ENCODE measurements around the gene ACAA1.
A peak's percentile ranks its signal among the peaks of the same experiment; 100 is the strongest.

ACAA1 gene

GRCh38 chr3:38136777-38137614 is at the start of gene ACAA1:
ACAA1 (minus strand) TSS chr3:38137127; CDS start chr3:38137035, 92 bp downstream.
- no peak for TF ChIP-seq CTCF (conservative IDR thresholded peaks at IDR 0.05; ENCODE audit: low read depth, low read length)
- peak; percentile 96 for DNase-seq (ENCODE audit: low read depth)
- H3K4me3 ChIP-seq (ENCODE audit: low read length) = peak within 1 kb of the TSS; percentile 84

- no peak for TF ChIP-seq CTCF (conservative IDR thresholded peaks at IDR 0.05; ENCODE audit: low read depth, low read length)
- no peak overlapping the region for H3K4me3 ChIP-seq (ENCODE audit: low read length)
- DNase-seq (ENCODE audit: low read depth) = no peak
Observed at GRCh38 chr3:38177181-38177580, 40.3 kb upstream of the ACAA1 start.

GRCh38 chr3:38173834-38174418 is 37.0 kb upstream of the ACAA1 start:
- H3K4me3 ChIP-seq (ENCODE audit: low read length) = no peak overlapping the region
- DNase-seq (ENCODE audit: low read depth) = no peak

GRCh38 chr3:38171622-38172021 is 34.7 kb upstream of the ACAA1 start:
- DNase-seq (ENCODE audit: low read depth) = no peak
- no peak for TF ChIP-seq CTCF (conservative IDR thresholded peaks at IDR 0.05; ENCODE audit: low read depth, low read length)
- no peak overlapping the region for H3K4me3 ChIP-seq (ENCODE audit: low read length)

More at GRCh38 chr3:38173834-38174418, 37.0 kb upstream of the ACAA1 start:
- TF ChIP-seq CTCF (conservative IDR thresholded peaks at IDR 0.05; ENCODE audit: low read depth, low read length) = no peak

- TF ChIP-seq CTCF (conservative IDR thresholded peaks at IDR 0.05; ENCODE audit: low read depth, low read length) = no peak
- no peak for DNase-seq (ENCODE audit: low read depth)
- H3K4me3 ChIP-seq (ENCODE audit: low read length) = no peak overlapping the region
Observed at GRCh38 chr3:38170722-38171121, 33.8 kb upstream of the ACAA1 start.

- H3K4me3 ChIP-seq (ENCODE audit: low read length) = no peak overlapping the region
- TF ChIP-seq CTCF (conservative IDR thresholded peaks at IDR 0.05; ENCODE audit: low read depth, low read length) = no peak
- DNase-seq (ENCODE audit: low read depth) = no peak
Observed at GRCh38 chr3:38169027-38169317, 32.0 kb upstream of the ACAA1 start.
